ENCODE measurements around the gene PITRM1.

Gene PITRM1

GRCh38 chr10:3136336-3136735 is 36.2 kb downstream of the PITRM1 start:
- intact Hi-C loops (cut with DNase I; ENCODE audit: low total_unique reads) = no loop called here
- Histone ChIP-seq H3K4me1 (peaks cover 0 to 18% (median 13%) of the 10 kb centered on the region in 4 donors), H3K4me3 (no peak overlapping the region), H3K36me3 (peaks cover 80 to 100% (median 92%) of the 10 kb centered on the region in 3 donors), H3K27ac (peak overlapping the region in 1 of 2 donors; percentile 42), H3K27me3 (no peaks in the 10 kb centered on the region), H3K9me3 (no peaks in the 10 kb centered on the region)
- peak in 1 of 2 donors; percentile 74 for DNase-seq
- no peak for TF ChIP-seq CTCF (IDR thresholded peaks at IDR 0.05)

GRCh38 chr10:3135006-3135405 is 37.6 kb downstream of the PITRM1 start:
- peaks cover 0 to 5% (median 3%) of the 10 kb centered on the region in 4 donors for H3K4me1 ChIP-seq
- DNase-seq = peak in 1 of 2 donors; percentile 10
- H3K4me3 ChIP-seq = no peak overlapping the region
- intact Hi-C loops (cut with DNase I; ENCODE audit: low total_unique reads) = no loop called here
- no peaks in the 10 kb centered on the region for H3K9me3 ChIP-seq
- H3K36me3 ChIP-seq = peaks cover 86 to 99% (median 86%) of the 10 kb centered on the region in 3 donors
- no peak overlapping the region for H3K27ac ChIP-seq
- no peak for TF ChIP-seq CTCF (IDR thresholded peaks at IDR 0.05)
- no peaks in the 10 kb centered on the region for H3K27me3 ChIP-seq

GRCh38 chr10:3133948-3134347 is 38.6 kb downstream of the PITRM1 start:
- Histone ChIP-seq H3K4me3 (no peak overlapping the region), H3K4me1 (no peaks in the 10 kb centered on the region), H3K36me3 (peaks cover 84 to 99% (median 84%) of the 10 kb centered on the region in 3 donors), H3K27me3 (no peaks in the 10 kb centered on the region), H3K27ac (no peak overlapping the region), H3K9me3 (no peaks in the 10 kb centered on the region)
- intact Hi-C loops (cut with DNase I; ENCODE audit: low total_unique reads) = no loop called here
- TF ChIP-seq CTCF (IDR thresholded peaks at IDR 0.05) = no peak
- no peak for DNase-seq

- peak in 1 of 2 donors; percentile 10 for DNase-seq
- no peak for TF ChIP-seq CTCF (IDR thresholded peaks at IDR 0.05)
- H3K27me3 ChIP-seq = no peaks in the 10 kb centered on the region
- H3K27ac ChIP-seq = no peak overlapping the region
- H3K36me3 ChIP-seq = peaks cover 67 to 94% (median 68%) of the 10 kb centered on the region in 3 donors
- H3K9me3 ChIP-seq = no peaks in the 10 kb centered on the region
- intact Hi-C loops (cut with DNase I; ENCODE audit: low total_unique reads) = no loop called here
- H3K4me1 ChIP-seq = peaks cover 0 to 2% (median 0%) of the 10 kb centered on the region in 4 donors
- no peak overlapping the region for H3K4me3 ChIP-seq
Observed at GRCh38 chr10:3132036-3133025, 40.3 kb downstream of the PITRM1 start.

- DNase-seq = no peak
- peaks cover 0 to 14% (median 4%) of the 10 kb centered on the region in 4 donors for H3K4me1 ChIP-seq
- peaks cover 56 to 82% (median 58%) of the 10 kb centered on the region in 3 donors for H3K36me3 ChIP-seq
- intact Hi-C loops (cut with DNase I; ENCODE audit: low total_unique reads) = no loop called here
- no peaks in the 10 kb centered on the region for H3K27me3 ChIP-seq
- H3K27ac ChIP-seq = no peak overlapping the region
- H3K4me3 ChIP-seq = no peak overlapping the region
- no peaks in the 10 kb centered on the region for H3K9me3 ChIP-seq
- no peak for TF ChIP-seq CTCF (IDR thresholded peaks at IDR 0.05)
Observed at GRCh38 chr10:3131098-3131497, 41.5 kb downstream of the PITRM1 start.
